Superior temporal gyrus (tissue), 1 donor: ENCODE measurements around the gene TMEM270.

Experiments used
- DNase-seq: peaks from one replicate; pipeline ENCODE4 v3.0.0-alpha.2; 2016; ENCODE audit errors: extremely low spot score

TMEM270 gene

GRCh38 chr7:73887762-73888161 lies 26.8 kb downstream of the TMEM270 start:
- DNase-seq: no peak

- no peak for DNase-seq
These were observed 28.0 kb downstream of the TMEM270 start for GRCh38 chr7:73888959-73889358.

GRCh38 chr7:73890555-73891147 lies 29.7 kb downstream of the TMEM270 start:
- DNase-seq: no peak

- no peak for DNase-seq
These were observed 30.4 kb downstream of the TMEM270 start for GRCh38 chr7:73891178-73891885.

GRCh38 chr7:73892003-73892999 lies 31.3 kb downstream of the TMEM270 start:
- DNase-seq: no peak

- DNase-seq: no peak
These were observed 32.6 kb downstream of the TMEM270 start for GRCh38 chr7:73893342-73894101.

GRCh38 chr7:73894166-73894565 lies 33.2 kb downstream of the TMEM270 start:
- DNase-seq: no peak

- no peak for DNase-seq
These were observed 34.0 kb downstream of the TMEM270 start for GRCh38 chr7:73894733-73895551.

GRCh38 chr7:73895626-73896025 lies 34.7 kb downstream of the TMEM270 start:
- DNase-seq: no peak

GRCh38 chr7:73896454-73896853 lies 35.5 kb downstream of the TMEM270 start:
- no peak for DNase-seq

GRCh38 chr7:73899731-73900142 lies 38.8 kb downstream of the TMEM270 start:
- no peak for DNase-seq

- no peak for DNase-seq
These were observed 39.3 kb downstream of the TMEM270 start for GRCh38 chr7:73900286-73900685.

- no peak for DNase-seq
These were observed 40.4 kb downstream of the TMEM270 start for GRCh38 chr7:73901231-73901822.

- no peak for DNase-seq
These were observed 41.1 kb downstream of the TMEM270 start for GRCh38 chr7:73901823-73902597.

- no peak for DNase-seq
These were observed 42.6 kb downstream of the TMEM270 start for GRCh38 chr7:73903321-73904218.

GRCh38 chr7:73904219-73905137 lies 43.5 kb downstream of the TMEM270 start:
- DNase-seq: no peak

GRCh38 chr7:73905360-73905759 lies 44.4 kb downstream of the TMEM270 start:
- no peak for DNase-seq
